NCI-H526 (cell line): ENCODE measurements around the gene OR2H2.
A peak's percentile ranks its signal among the peaks of the same experiment; 100 is the strongest.

Source experiments
- DNase-seq, 2 experiments: peaks; one replicate each; lab custom pipeline; 2025; lab: John Stamatoyannopoulos, UW

OR2H2 gene

GRCh38 chr6:29629571-29629970, 44.6 kb downstream of the OR2H2 start:
- DNase-seq, result no peak

DNA sequence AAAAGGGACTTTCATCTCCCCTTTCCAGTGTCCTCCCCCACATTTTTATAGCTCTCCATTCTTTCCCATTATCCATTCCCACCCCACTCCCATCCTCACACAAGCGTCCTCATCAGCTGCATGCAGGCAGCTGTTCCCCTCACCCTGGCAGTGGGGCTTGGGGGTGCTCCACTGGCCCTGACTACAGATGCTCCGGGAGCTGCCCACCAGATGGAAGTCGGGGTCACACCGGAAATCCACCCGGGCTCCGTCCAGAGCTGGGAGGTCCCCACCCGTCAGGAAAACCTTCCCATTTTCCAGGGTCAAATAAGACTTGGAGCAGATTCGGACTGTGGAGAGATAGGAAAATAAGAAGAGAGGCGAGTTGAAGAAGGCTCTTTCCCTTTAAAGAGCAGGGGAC, 45.4 kb downstream of the OR2H2 start:
- no peak for DNase-seq

GRCh38 chr6:29631209-29631810, 46.4 kb downstream of the OR2H2 start:
- no peak for DNase-seq

- peak in 1 of 2 experiments; percentile 76 for DNase-seq
Observed at GRCh38 chr6:29631860-29632731, 47.2 kb downstream of the OR2H2 start.

GRCh38 chr6:29632789-29633533, 48.0 kb downstream of the OR2H2 start, which contains the start of gene GABBR1:
Gene GABBR1 (minus strand): TSS chr6:29633183. CDS start chr6:29632385, 798 bp downstream.
- DNase-seq, result peak; percentile 73 to 88

- peak in 1 of 2 experiments; percentile 45 for DNase-seq
Observed at GRCh38 chr6:29633534-29633905, 48.6 kb downstream of the OR2H2 start.

DNA sequence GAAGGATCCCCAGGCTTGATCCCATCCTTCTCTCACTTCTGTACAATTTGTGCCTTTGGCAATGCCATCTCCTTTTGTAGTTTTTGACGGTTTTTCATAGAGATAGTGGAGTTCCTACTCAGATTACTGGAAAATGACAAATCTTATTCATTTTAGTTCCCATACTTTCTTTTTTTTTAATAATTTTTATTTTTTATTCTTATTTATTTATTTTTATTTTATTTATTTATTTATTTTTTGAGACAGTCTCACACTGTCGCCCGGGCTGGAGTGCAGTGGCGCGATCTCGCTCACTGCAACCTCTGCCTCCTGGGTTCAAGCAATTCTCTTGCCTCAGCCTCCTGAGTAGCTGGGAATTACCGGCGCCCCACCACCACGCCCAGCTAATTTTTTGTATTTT, 52.3 kb downstream of the OR2H2 start:
- DNase-seq, result no peak
